HUES6 (cell line): ENCODE results near the gene CD93.

Experiments used
- H3K27ac ChIP-seq: 2 replicates; pipeline ENCODE4 v1.7.0; 2013; ENCODE audit warnings: low read depth, mild to moderate bottlenecking, low read length, inconsistent platforms
- H3K27me3 ChIP-seq: 2 replicates; pipeline ENCODE4 v1.6.1; 2013; ENCODE audit warnings: low read length; ENCODE audit not compliant: control insufficient read depth, insufficient read depth
- H3K36me3 ChIP-seq: 2 replicates; pipeline ENCODE4 v1.6.1; 2013; ENCODE audit warnings: low read length; ENCODE audit not compliant: control insufficient read depth, insufficient read depth
- H3K4me1 ChIP-seq: 2 replicates; pipeline ENCODE4 v1.6.1; 2013; ENCODE audit warnings: low read length; ENCODE audit not compliant: control insufficient read depth, insufficient read depth
- H3K4me3 ChIP-seq: 2 replicates; pipeline ENCODE4 v1.5.1; 2013; ENCODE audit warnings: low read depth, low read length
- H3K9ac ChIP-seq: one replicate; pipeline ENCODE4 v1.6.1; 2013; ENCODE audit warnings: mild to moderate bottlenecking, low read length
- H3K9me3 ChIP-seq: 2 replicates; pipeline ENCODE4 v1.6.1; 2013; ENCODE audit warnings: low read depth, low read length; ENCODE audit not compliant: control insufficient read depth, insufficient read depth

Gene CD93

DNA sequence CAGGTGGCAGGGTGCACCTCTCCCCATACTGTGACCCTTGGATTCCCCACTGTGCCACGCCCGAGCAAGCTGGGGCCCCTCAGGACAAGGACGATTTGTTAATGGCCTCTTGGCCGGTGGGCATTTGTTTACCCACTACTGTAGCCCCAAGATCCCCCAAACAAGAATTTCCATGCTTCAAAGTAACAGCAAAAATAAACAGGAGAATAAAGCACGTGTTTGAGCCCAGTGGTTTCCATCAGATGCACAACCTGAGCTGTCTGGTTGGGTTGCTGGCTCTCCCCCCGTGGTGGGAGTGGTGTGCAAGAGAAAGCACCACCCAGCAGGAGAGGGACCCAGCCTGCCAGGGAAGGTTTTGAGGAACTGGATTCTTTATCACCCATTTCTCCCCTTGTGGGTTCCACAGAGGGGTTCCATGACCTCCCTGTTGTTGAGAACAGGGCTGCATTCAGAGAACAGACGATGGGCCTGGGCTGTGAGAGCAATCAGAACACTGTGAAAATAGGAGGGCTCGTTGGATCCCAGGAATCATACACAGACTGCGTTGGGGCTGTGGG lies 4.8 kb downstream of the CD93 start:
- no peak overlapping the region for H3K4me3 ChIP-seq
- H3K36me3 ChIP-seq: no peaks in the 10 kb centered on the region
- H3K9me3 ChIP-seq: no peaks in the 10 kb centered on the region
- no peak overlapping the region for H3K9ac ChIP-seq
- peaks cover 18% of the 10 kb centered on the region for H3K4me1 ChIP-seq
- H3K27me3 ChIP-seq: no peaks in the 10 kb centered on the region
- H3K27ac ChIP-seq: no peak overlapping the region

DNA sequence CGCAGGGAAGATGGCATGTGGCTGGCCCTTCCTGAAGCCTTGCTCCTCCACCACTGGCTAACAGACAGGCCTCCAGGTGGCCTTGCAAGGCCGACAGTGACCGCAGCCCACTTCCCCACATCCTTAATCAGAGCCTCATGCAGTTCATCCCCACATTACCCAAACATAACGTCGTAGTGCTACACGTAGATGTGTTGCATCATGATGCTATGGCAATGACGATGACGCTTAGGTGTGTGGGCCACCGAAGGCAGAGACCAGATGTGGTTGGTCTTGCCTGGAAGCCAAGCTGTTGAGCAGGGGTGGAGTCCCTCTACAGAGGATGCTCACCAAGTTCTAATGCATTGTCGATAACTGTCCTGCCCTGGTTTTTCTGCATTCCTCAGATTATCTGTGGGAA lies 5.6 kb downstream of the CD93 start:
- no peak overlapping the region for H3K9ac ChIP-seq
- H3K4me1 ChIP-seq: peaks cover 12% of the 10 kb centered on the region
- H3K27ac ChIP-seq: no peak overlapping the region
- no peaks in the 10 kb centered on the region for H3K9me3 ChIP-seq
- H3K27me3 ChIP-seq: no peaks in the 10 kb centered on the region
- no peaks in the 10 kb centered on the region for H3K36me3 ChIP-seq
- no peak overlapping the region for H3K4me3 ChIP-seq

DNA sequence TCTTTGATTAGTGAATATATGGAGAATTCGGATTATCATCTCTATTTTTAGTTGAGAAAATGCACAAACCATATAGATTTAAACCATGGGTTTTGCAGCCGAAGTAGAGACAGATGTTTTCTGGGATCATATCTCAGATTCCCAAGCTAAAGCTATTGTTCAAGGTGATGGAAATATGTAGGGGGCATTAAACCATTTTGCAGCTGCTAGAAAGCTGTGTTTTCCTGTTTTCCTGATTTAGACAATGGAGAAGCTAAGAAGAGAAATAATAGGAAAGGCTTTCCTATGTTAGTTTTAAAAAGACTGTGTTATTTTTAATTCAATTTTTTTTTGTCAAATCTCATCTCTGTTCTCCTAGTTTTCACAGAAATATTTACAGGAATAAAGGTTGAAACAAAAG lies 6.2 kb downstream of the CD93 start:
- no peaks in the 10 kb centered on the region for H3K9me3 ChIP-seq
- H3K9ac ChIP-seq: no peak overlapping the region
- no peaks in the 10 kb centered on the region for H3K27me3 ChIP-seq
- peaks cover 12% of the 10 kb centered on the region for H3K4me1 ChIP-seq
- H3K4me3 ChIP-seq: no peak overlapping the region
- no peak overlapping the region for H3K27ac ChIP-seq
- H3K36me3 ChIP-seq: no peaks in the 10 kb centered on the region

DNA sequence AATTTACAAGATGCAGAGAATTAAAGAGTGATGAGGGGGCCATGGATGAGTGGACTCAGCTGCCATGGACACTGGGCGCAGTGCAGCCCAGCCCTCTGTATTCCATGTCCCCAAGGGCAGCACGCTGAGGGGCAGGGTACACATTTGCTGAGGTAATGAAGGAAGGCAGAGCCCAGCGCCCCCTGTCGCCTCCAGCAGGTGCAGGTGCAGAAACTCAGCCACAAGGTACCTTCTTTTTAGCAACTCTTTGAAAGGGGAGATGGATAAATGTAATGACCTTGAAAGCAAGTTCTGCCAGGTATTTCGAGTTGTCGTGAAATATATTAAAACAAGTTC lies 7.1 kb downstream of the CD93 start:
- H3K4me1 ChIP-seq: peaks cover 12% of the 10 kb centered on the region
- no peak overlapping the region for H3K9ac ChIP-seq
- no peaks in the 10 kb centered on the region for H3K36me3 ChIP-seq
- H3K27me3 ChIP-seq: no peaks in the 10 kb centered on the region
- H3K4me3 ChIP-seq: no peak overlapping the region
- H3K27ac ChIP-seq: no peak overlapping the region
- no peaks in the 10 kb centered on the region for H3K9me3 ChIP-seq

DNA sequence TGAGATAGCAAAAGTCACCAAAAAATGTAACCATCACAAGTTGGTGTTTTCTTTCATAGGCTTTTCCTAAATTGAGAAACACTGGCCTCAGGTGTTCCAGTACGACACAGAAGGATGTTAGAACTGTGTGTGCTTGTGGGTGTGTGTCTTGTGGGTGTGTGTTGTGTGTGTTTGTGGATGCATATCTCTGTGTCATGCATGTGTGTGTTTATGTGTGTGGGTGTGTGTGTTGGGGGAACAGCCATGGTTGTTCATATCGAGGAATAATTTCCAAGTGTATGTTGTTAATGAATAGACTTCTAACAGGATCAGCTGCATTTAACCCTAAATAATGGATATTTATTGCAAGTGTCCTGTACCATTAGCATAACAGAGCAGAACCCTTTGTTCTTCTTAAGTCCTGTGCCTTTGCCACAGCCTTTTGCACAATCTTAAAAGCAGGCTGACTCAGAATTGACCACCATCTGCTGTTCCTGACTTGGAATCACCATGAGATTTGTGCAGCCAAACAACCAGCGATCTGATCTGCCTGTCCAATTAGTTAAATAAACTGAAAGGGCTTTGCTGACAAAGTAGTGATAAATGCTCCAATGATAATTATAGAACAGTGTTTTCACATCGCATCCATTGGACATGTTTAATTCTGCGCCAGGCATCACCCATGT lies 7.6 kb downstream of the CD93 start:
- Histone ChIP-seq H3K4me1 (peaks cover 12% of the 10 kb centered on the region), H3K9ac (no peak overlapping the region), H3K27me3 (no peaks in the 10 kb centered on the region), H3K4me3 (no peak overlapping the region), H3K36me3 (no peaks in the 10 kb centered on the region), H3K27ac (no peak overlapping the region), H3K9me3 (no peaks in the 10 kb centered on the region)

DNA sequence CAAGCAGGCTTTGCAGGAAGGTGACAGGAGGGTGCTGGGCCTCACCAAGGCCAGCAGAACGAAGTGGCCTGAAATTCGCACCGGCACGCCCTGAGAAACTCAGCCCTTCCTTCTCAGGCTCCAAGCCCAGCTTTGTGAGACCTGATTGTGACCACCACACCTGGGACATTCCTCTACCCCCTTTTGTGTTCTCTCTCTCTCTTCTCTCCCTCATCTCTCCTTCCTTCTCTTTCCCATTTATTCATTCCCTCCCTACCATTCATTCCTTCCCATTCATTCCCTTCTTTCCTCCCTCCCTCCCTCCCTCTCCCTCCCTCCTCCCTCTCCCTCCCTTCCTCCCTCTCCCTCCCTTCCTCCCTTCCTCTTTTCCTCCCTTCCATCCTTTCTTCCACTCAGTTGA lies 8.8 kb downstream of the CD93 start:
- no peak overlapping the region for H3K4me3 ChIP-seq
- H3K9me3 ChIP-seq: no peaks in the 10 kb centered on the region
- H3K27ac ChIP-seq: no peak overlapping the region
- H3K36me3 ChIP-seq: no peaks in the 10 kb centered on the region
- H3K9ac ChIP-seq: no peak overlapping the region
- no peaks in the 10 kb centered on the region for H3K27me3 ChIP-seq
- H3K4me1 ChIP-seq: peaks cover 4% of the 10 kb centered on the region

DNA sequence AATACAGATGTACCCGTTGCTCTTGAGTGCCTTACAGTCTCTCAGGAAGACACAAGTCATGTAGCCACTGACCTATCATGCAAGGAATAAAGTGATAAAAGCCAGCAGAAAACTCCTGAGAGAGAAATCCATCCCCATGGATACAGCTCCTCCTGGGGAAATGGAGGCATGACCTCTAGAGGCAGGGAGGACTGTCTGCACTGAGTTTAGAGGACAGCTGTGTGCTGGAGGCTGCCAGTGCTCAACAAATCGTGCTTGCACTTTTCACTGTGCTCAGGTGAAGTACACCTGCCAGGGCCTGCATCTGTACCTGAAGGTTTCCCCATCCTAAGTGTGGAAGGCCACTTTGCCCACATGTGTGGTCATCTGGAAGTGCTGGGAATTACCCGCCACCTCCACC lies 12.1 kb downstream of the CD93 start:
- H3K27ac ChIP-seq: no peak overlapping the region
- H3K9ac ChIP-seq: no peak overlapping the region
- no peaks in the 10 kb centered on the region for H3K36me3 ChIP-seq
- no peaks in the 10 kb centered on the region for H3K9me3 ChIP-seq
- no peaks in the 10 kb centered on the region for H3K27me3 ChIP-seq
- peaks cover 4% of the 10 kb centered on the region for H3K4me1 ChIP-seq
- H3K4me3 ChIP-seq: no peak overlapping the region

DNA sequence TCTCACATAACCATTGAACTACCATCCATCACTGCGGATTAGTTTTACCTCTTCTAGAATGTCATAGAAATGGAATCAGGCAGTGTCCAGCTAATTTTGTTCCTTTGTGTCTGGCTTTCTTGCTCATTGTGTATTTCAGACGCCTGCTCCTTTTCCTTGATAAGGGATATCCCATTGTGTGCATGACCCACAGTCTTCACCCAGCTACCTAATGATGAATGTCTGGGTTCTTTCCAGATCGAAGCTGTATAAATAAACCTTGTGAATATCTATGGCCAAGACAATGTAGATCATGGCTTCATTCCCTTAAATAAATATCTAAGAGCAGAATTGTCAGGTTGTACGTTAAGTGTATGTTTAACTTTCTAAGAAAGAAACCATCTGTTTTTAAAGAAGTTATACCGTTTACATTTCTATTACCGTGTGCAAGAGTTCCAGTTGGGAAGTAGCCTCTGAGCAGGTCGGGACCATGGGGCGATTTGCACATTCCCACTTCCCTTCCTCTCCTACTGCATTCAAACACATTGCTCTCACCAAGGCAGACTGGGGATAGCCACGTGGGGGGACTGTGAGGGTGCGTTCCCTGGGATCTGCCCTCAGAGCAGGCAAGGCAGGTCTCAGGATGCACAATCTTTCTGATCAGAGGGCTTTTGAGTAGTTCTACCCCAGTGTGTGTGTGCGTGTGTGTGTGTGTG lies 13.1 kb downstream of the CD93 start:
- H3K9ac ChIP-seq: no peak overlapping the region
- H3K4me1 ChIP-seq: no peaks in the 10 kb centered on the region
- no peaks in the 10 kb centered on the region for H3K36me3 ChIP-seq
- no peak overlapping the region for H3K4me3 ChIP-seq
- H3K9me3 ChIP-seq: no peaks in the 10 kb centered on the region
- H3K27me3 ChIP-seq: no peaks in the 10 kb centered on the region
- no peak overlapping the region for H3K27ac ChIP-seq

DNA sequence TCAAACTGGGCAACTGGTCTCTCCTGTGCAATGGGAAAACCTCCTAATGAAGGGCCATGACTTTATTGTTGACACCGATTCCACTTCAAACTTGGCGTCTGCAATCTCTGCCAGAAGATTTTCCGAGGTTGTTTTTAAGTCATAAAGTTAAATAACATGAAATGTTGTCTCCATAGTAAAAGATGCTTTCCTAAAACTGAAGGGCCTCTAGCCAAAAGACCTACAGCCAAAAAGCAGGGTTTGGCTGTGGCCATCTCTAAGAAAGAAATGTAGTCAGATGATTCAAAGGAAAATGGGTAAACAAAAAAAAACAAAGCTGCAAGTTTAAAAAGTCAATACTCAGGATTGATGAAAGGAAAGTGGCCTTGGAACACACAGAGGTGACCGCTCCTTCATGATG lies 14.1 kb downstream of the CD93 start:
- H3K9me3 ChIP-seq: no peaks in the 10 kb centered on the region
- no peak overlapping the region for H3K4me3 ChIP-seq
- H3K9ac ChIP-seq: no peak overlapping the region
- no peaks in the 10 kb centered on the region for H3K4me1 ChIP-seq
- H3K36me3 ChIP-seq: no peaks in the 10 kb centered on the region
- H3K27ac ChIP-seq: no peak overlapping the region
- H3K27me3 ChIP-seq: no peaks in the 10 kb centered on the region

DNA sequence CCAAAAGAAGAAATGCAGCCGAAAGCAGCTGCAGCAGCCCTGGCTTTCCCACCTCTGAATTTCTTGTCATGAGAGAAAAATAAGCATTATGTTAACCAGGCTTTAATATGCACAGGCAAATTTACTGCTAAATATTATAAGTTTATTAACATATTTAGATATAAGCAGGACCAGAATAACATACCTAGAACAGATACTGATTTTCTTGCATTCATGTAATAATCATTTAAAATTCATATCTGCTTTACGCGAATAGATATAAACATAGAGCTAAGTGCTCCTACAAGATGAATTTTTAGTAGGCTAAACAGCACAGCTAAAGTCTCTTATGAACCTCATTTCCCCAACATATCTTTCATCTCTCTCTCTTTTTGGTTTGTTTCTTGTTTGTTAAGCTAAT lies 14.7 kb downstream of the CD93 start:
- H3K4me3 ChIP-seq: no peak overlapping the region
- H3K4me1 ChIP-seq: no peaks in the 10 kb centered on the region
- H3K27ac ChIP-seq: no peak overlapping the region
- H3K36me3 ChIP-seq: no peaks in the 10 kb centered on the region
- H3K27me3 ChIP-seq: no peaks in the 10 kb centered on the region
- H3K9me3 ChIP-seq: no peaks in the 10 kb centered on the region
- H3K9ac ChIP-seq: no peak overlapping the region

DNA sequence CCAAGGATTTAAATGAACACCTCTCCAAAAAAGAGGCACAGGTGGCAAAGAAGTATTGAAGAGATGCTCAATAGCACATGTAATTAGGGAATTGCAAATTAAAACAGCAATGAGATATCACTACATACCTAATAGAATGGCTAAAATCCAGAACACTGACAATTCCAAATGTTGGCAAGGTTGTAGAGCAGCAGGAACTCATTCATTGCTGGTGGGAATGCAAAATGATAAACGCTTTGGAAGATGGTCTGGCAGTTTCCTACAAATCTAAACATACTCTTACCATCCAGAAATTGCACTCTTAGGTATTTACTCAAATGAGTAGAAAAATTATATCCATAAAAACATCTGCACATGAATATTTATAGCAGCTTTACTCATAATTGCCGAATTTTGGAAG lies 17.0 kb downstream of the CD93 start:
- no peak overlapping the region for H3K9ac ChIP-seq
- H3K27ac ChIP-seq: no peak overlapping the region
- no peak overlapping the region for H3K4me3 ChIP-seq
- no peaks in the 10 kb centered on the region for H3K4me1 ChIP-seq
- H3K27me3 ChIP-seq: no peaks in the 10 kb centered on the region
- no peaks in the 10 kb centered on the region for H3K9me3 ChIP-seq
- H3K36me3 ChIP-seq: no peaks in the 10 kb centered on the region
